Astrocyte of the spinal cord (primary cell): ENCODE measurements around the gene SGMS1.

Experiments
- DNase-seq: peaks from one replicate; pipeline ENCODE4 v3.0.0; 2011; ENCODE audit warnings: low read depth, low spot score
- H3K4me3 ChIP-seq: 2 replicates; pipeline ENCODE4 v1.5.1; 2011; ENCODE audit warnings: low read depth, mild to moderate bottlenecking, low read length, moderate library complexity
- in situ Hi-C: cut with HindIII; loops from 2 replicates; pipeline ENCODE4 v1.10.0; 2017; ENCODE audit warnings: low sequenced_read_pairs
- TF ChIP-seq, protein P1 (sequence below): IDR thresholded peaks from 2 replicates; pipeline ENCODE4 v1.5.1; 2012; ENCODE audit warnings: low read depth, mild to moderate bottlenecking, low read length, inconsistent platforms

The SGMS1 gene

DNA sequence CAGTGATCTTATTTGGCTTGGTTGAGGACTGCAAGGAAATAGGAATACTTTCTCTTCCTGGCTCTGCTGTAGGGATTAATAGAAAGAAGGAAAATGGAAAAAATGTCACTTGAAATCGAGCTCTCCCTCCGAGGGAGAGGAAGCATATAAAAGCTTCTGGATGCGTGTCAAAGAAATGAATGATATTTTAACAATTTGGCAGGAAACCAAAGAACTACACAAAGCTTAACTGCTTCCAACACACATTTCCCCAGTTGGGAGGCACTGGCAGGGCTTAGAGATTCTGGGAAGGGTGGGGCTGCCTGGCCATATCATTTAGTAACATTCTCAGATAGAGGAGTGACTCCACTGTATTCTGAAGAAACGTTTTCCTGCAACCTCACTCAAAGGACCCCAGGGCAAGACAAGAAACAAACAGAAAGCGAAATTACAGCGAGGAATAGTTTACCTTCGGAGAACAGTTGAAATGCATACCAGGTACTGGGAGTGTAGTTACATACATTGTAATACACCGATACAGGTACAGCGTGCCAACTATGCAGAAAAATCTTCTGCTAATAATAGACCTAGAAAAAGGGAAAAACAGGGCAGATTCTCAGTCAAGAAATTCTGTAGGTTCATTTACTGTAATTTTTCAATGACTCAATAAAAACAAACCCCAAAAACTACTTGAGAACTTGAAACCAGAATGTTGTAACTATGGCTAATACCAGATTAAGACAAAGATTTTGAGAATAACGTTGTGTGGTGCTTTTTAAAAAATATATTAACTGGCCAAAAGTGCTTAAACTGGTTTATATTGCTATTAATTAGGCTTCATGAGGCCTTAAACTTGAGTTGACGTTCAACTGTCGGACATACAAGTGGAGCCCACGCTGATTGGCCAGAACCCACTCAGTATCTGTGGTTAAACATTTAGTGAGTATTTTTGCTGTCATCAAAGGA, 296.7 kb downstream of the SGMS1 start:
- no peak overlapping the region for H3K4me3 ChIP-seq
- DNase-seq: peak; percentile 81
- in situ Hi-C loops: no loop called here
- TF ChIP-seq, protein P1, sequence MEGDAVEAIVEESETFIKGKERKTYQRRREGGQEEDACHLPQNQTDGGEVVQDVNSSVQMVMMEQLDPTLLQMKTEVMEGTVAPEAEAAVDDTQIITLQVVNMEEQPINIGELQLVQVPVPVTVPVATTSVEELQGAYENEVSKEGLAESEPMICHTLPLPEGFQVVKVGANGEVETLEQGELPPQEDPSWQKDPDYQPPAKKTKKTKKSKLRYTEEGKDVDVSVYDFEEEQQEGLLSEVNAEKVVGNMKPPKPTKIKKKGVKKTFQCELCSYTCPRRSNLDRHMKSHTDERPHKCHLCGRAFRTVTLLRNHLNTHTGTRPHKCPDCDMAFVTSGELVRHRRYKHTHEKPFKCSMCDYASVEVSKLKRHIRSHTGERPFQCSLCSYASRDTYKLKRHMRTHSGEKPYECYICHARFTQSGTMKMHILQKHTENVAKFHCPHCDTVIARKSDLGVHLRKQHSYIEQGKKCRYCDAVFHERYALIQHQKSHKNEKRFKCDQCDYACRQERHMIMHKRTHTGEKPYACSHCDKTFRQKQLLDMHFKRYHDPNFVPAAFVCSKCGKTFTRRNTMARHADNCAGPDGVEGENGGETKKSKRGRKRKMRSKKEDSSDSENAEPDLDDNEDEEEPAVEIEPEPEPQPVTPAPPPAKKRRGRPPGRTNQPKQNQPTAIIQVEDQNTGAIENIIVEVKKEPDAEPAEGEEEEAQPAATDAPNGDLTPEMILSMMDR: no peak

DNA sequence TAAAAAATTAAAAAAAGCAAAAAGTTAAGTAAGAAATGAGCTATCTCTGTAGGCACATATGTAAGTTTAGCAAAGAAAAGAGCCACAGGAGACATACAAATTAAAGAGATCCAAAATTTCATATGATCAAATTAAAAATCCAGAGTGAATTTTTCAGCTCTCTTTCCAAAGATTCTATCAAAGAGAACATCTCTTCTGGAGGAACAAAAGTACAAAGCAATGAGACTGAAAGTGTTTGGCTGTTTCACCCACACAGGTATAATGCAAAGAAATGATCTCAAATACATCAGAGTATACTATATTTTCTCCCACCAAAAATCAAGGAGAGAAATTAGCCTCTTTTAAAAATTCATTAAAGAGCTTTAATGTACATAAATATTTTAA, 297.6 kb downstream of the SGMS1 start:
- TF ChIP-seq, protein P1: no peak
- H3K4me3 ChIP-seq: no peak overlapping the region
- DNase-seq: no peak
- in situ Hi-C loops: no loop called here

DNA sequence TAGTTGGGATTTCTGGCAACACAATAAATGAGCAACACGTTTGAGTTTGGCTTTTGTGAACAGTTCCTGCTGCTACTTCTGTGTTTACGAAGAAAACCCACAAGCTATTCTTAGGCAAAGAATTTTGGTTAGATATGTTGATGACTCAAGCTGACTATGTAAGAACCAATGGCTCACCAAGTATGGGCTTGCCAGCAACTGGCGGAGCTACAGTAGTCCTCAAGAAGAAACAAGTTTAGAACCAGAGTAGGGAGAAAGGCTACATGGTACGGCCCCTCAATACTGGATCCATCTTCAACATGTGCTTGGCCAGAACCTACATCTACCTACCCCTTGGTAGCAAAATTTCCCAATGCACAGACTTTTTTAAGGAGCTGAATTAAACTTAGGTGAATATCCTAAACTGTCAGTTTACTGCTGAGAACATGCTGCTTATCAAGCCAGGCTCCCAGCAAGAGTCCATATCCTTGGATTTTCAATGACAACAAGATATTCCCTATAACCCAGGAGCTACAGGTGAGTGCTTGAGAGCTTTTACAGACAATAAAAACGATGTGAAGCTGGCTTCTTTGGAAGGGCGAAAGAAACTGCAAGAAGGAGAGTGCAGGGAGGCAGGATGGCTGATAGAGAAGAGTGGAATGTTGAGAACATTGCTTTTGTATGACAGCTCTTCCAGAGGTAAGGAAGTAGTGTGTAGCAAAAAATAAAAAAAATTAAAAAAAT, 298.1 kb downstream of the SGMS1 start:
- DNase-seq: peak; percentile 97
- TF ChIP-seq, protein P1: no peak
- no peak overlapping the region for H3K4me3 ChIP-seq
- in situ Hi-C loops: no loop called here

DNA sequence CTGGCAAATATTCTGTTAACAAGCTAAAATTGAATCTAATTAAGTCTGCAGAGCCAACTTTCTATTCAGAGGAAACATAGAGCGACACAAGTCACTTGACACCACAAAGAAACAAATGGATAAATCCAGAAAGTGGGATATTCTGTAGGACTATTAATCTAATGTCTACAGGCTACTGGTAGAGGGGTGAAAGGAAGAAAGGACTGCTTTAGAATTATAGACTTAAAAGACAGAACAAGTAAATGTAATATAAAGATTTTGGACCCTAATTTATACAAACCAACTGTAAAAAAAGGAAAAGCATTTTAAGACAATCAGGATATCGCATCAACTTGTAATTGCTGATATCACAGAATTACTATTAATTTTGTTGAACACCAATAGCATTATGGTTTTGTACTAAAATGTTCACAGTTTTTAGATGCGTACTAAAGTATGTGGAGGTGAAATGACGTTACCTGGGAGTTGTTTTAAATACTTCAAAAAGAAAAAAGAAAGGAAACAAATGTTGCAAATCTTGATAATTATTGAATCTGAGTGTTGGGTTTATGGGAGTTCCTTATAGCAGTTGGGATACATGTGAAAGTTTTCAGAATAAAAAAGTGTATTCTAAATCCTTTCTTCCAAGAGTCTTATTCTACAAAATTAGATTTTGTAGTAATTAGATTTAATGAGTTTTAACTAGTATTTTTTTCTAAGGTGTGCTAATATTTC, 298.9 kb downstream of the SGMS1 start:
- DNase-seq: no peak
- in situ Hi-C loops: no loop called here
- no peak overlapping the region for H3K4me3 ChIP-seq
- TF ChIP-seq, protein P1: no peak

DNA sequence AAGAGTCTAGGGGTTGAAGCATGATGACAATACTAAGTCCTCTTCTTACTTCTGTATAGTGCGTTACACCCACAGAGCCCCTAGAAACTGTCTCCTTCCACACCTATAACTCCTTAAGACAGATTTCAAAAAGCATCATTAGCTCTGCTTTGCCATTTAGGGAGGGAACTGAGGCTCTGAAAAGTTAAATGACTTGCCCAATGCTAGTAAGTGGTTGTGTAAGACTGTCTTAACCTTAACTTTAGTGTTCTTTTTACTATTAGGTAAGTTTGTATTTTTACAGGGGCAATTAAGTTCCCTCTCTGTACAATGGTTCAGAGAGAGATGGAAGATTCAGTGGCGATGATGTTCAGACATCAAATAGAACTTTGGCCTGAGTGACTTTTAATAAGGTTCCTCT, 299.7 kb downstream of the SGMS1 start:
- no peak overlapping the region for H3K4me3 ChIP-seq
- in situ Hi-C loops: no loop called here
- no peak for DNase-seq
- TF ChIP-seq, protein P1: no peak

DNA sequence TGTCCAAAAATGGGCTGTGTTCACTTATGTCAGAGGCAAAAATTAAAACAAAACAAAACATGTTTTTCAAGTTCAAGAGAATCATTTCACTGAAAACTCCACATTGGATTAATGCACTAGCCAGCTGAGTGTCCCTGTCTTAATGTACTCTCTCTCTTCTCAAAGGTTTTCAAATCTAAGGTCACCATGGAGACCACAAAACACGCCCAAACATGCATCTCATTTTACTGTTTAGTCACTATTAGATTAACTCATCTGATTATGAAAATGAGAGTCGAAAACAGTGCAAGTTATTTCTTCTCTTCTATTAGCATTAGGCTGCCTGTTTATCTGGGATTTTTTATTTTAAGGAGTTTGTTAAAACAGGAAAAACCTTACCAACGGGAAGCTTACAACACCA, 301.7 kb downstream of the SGMS1 start:
- peak; percentile 69 for DNase-seq
- TF ChIP-seq, protein P1: no peak
- no peak overlapping the region for H3K4me3 ChIP-seq
- in situ Hi-C loops: no loop called here
